22Rv1 (cell line): ENCODE measurements around the gene NOL9.

Experiments used
- CTCF ChIP-seq: fragments of 450-650 bp; IDR thresholded peaks from 2 replicates; pipeline ENCODE4 v1.5.1; 2017; ENCODE audit warnings: mild to moderate bottlenecking
- ZFX ChIP-seq: fragments of 450-650 bp; IDR thresholded peaks from 2 replicates; pipeline ENCODE4 v1.6.1; 2017; ENCODE audit warnings: antibody characterized with exemption, borderline replicate concordance

GRCh38 chr1:6570100-6570499, 15.8 kb upstream of the NOL9 start:
- TF ChIP-seq CTCF = no peak
- no peak for TF ChIP-seq ZFX
